Lung (tissue), 12 donors: ENCODE results near the gene MCF2L2. TPM values are rescaled to one million over a fixed set of nuclear protein-coding genes. Genes with fewer than 3 reads are reported as not detected.

Experiments used
- ATAC-seq: fragments of 200-7000 bp; cut with Tn5 transposase; one replicate; pipeline ENCODE4 v1.9.1; 2020; ENCODE audit warnings: moderate number of reproducible peaks; ENCODE audit not compliant: insufficient read depth, low FRiP score
- DNase-seq, 3 donors: peaks; one replicate each; pipeline ENCODE4 v3.0.0-alpha.2; 2013 to 2017
- H3K27ac ChIP-seq, 2 donors: one replicate each; pipeline ENCODE4 v1.5.1; 2013; ENCODE audit warnings: mild to moderate bottlenecking in 2 of 2, moderate library complexity in 2 of 2, control low read depth in 1 of 2, inconsistent platforms in 1 of 2, low read depth in 1 of 2, low read length in 1 of 2
- H3K27me3 ChIP-seq, 3 donors: one replicate each; pipeline ENCODE4 v1.5.1; 2013; ENCODE audit warnings: low read length in 2 of 3; ENCODE audit not compliant: control insufficient read depth in 3 of 3, insufficient read depth in 3 of 3
- H3K36me3 ChIP-seq, 4 donors: one replicate each; pipeline ENCODE4 v1.5.1; 2013; ENCODE audit warnings: low read length in 4 of 4, mild to moderate bottlenecking in 1 of 4, moderate library complexity in 1 of 4; ENCODE audit not compliant: control insufficient read depth in 4 of 4, insufficient read depth in 4 of 4
- H3K4me1 ChIP-seq, 5 donors: one replicate each; pipeline ENCODE4 v1.5.1; 2013; ENCODE audit warnings: low read length in 5 of 5, mild to moderate bottlenecking in 2 of 5, moderate library complexity in 1 of 5; ENCODE audit not compliant: control insufficient read depth in 5 of 5, insufficient read depth in 5 of 5
- H3K4me3 ChIP-seq: one replicate; pipeline ENCODE4 v1.5.1; 2013; ENCODE audit warnings: mild to moderate bottlenecking, control low read depth, moderate library complexity
- H3K9ac ChIP-seq, 2 donors: one replicate each; pipeline ENCODE4 v1.5.1; 2013; ENCODE audit warnings: low read length in 2 of 2, control low read depth in 1 of 2; ENCODE audit not compliant: insufficient read depth in 1 of 2
- H3K9me3 ChIP-seq, 4 donors: one replicate each; pipeline ENCODE4 v1.5.1; 2013; ENCODE audit warnings: low read length in 3 of 4, mild to moderate bottlenecking in 1 of 4, moderate library complexity in 1 of 4; ENCODE audit not compliant: control insufficient read depth in 4 of 4, insufficient read depth in 3 of 4
- CTCF ChIP-seq: IDR thresholded peaks from 2 replicates; pipeline ENCODE4 v1.5.1; 2012; ENCODE audit warnings: mild to moderate bottlenecking; ENCODE audit errors: control extremely low read depth, extremely low read depth
- WGBS, 2 donors: extraction: QIAGEN DNeasy Blood & Tissue Kit; methylation state at CpG; one replicate each; pipeline ENCODE4 v1.1.7; 2013; 5-methylcytosine and 5-hydroxymethylcytosine counted together
- polyA plus RNA-seq, 2 donors: library from polyadenylated mRNA; stranded (reverse); fragments of 200-250 nt; gene quantifications; one replicate each; pipeline ENCODE4 v1.2.1, GENCODE V29; 2013
- total RNA-seq, 2 donors: library from RNA; depleted of rRNA in 1 of 2; stranded (reverse); fragments of >200 nt in 1 of 2; gene quantifications; one replicate each; pipeline ENCODE4 v1.2.1, GENCODE V29; 2014 to 2021
- donor health status: control.
- donor health status: control.
- donor health status: Bipolar disorder and iron deficiency.
- donor health status: healthy.
- donor health status: DM: yes; HTN: yes; CAD: no.

Gene MCF2L2
- total and polyA plus RNA-seq, 4 donors: 0.26 to 1.7 (median 1.0) TPM

- Histone ChIP-seq H3K36me3 (no peaks in the 10 kb centered on the region), H3K27ac (peak overlapping the region in 1 of 2 donors; percentile 50), H3K4me1 (peaks cover 0 to 7% (median 0%) of the 10 kb centered on the region in 5 donors), H3K4me3 (no peak overlapping the region), H3K9me3 (no peaks in the 10 kb centered on the region), H3K27me3 (no peaks in the 10 kb centered on the region), H3K9ac (no peak overlapping the region)
- no peak for TF ChIP-seq CTCF
- DNase-seq (no peak), ATAC-seq (no peak)
- 36 to 51% methylated on average over 5 of the region's 5 CpGs for WGBS, 2 donors
Observed at GRCh38 chr3:183210341-183210740, 218.1 kb downstream of the MCF2L2 start.

DNA sequence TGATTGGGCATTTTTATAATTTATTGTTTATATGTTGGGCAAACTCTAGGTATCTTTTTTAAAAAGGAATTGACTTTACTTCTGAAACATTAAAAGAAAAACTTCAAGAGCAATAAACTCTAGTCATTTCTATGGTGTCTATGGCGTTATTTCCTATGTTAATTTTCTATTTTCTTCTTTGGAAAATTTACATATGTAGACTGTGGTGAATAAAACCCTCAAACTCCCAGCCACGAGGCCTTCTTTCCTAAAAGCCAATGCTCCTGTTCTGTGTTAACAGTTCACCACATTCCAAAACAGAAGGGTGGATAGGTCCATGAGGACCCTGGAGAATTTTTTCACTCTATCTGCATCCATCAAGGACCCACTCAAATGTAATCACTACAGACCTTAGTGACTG, 219.6 kb downstream of the MCF2L2 start:
- H3K4me1 ChIP-seq: peaks cover 0 to 7% (median 0%) of the 10 kb centered on the region in 5 donors
- H3K9me3 ChIP-seq: no peaks in the 10 kb centered on the region
- H3K4me3 ChIP-seq: no peak overlapping the region
- H3K9ac ChIP-seq: no peak overlapping the region
- 94 to 98% methylated on average over 2 of the region's 2 CpGs for WGBS, 2 donors
- H3K27ac ChIP-seq: no peak overlapping the region
- ATAC-seq (no peak), DNase-seq (no peak)
- no peaks in the 10 kb centered on the region for H3K36me3 ChIP-seq
- TF ChIP-seq CTCF: no peak
- H3K27me3 ChIP-seq: no peaks in the 10 kb centered on the region

DNA sequence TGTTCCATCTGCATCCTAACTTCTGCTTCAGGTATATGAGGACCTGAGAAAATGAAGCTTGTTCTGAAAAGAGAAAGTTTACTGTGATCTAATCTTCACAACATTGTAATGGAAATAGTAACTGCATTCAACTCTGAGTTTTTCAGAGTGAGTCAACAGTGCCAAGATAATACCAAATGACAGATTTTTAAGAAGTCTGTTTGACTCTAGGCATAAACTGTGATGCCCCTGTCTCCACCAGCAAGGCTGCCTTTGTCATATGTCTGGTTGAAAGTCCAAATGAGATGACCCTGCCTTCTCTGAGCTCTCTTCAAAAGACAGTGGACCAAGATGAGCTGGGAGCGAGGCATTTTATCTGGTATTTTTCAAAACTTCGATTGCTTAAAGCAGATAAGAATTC, 220.2 kb downstream of the MCF2L2 start:
- Histone ChIP-seq H3K27ac (no peak overlapping the region), H3K36me3 (no peaks in the 10 kb centered on the region), H3K9ac (no peak overlapping the region), H3K9me3 (no peaks in the 10 kb centered on the region), H3K4me3 (no peak overlapping the region), H3K4me1 (peaks cover 0 to 7% (median 0%) of the 10 kb centered on the region in 5 donors), H3K27me3 (no peaks in the 10 kb centered on the region)
- no peak for ATAC-seq
- no peak for TF ChIP-seq CTCF
- 85 to 92% methylated on average over 2 of the region's 2 CpGs for WGBS, 2 donors
- DNase-seq: no peak

- H3K9me3 ChIP-seq: peaks cover 0 to 2% (median 0%) of the 10 kb centered on the region in 4 donors
- no peak for ATAC-seq
- no peak for DNase-seq
- H3K36me3 ChIP-seq: no peaks in the 10 kb centered on the region
- no peak for TF ChIP-seq CTCF
- H3K4me3 ChIP-seq: no peak overlapping the region
- no peaks in the 10 kb centered on the region for H3K4me1 ChIP-seq
- no peaks in the 10 kb centered on the region for H3K27me3 ChIP-seq
- no peak overlapping the region for H3K27ac ChIP-seq
- no peak overlapping the region for H3K9ac ChIP-seq
Observed at GRCh38 chr3:183203670-183204069, 224.7 kb downstream of the MCF2L2 start.
